Type B pancreatic cell (in vitro differentiated cells): ENCODE results near the gene OBSCN. TPM values are rescaled to one million over a fixed set of nuclear protein-coding genes. Genes with fewer than 3 reads are reported as not detected.

Source experiments
- DNase-seq: peaks from one replicate; pipeline ENCODE4 v3.0.0; 2021; ENCODE audit warnings: mixed read lengths; ENCODE audit not compliant: unreplicated experiment; ENCODE audit errors: extremely low spot score
- H3K27ac Mint-ChIP-seq: 2 replicates; pipeline ENCODE4 v1.8.0; 2021; ENCODE audit warnings: mild to moderate bottlenecking, mixed read lengths
- H3K27me3 Mint-ChIP-seq: 2 replicates; pipeline ENCODE4 v1.8.0; 2021; ENCODE audit warnings: mixed read lengths
- H3K36me3 Mint-ChIP-seq: 2 replicates; pipeline ENCODE4 v1.8.0; 2021; ENCODE audit warnings: mixed read lengths
- H3K4me1 Mint-ChIP-seq: one replicate; pipeline ENCODE4 v1.8.0; 2021; ENCODE audit warnings: mixed read lengths; ENCODE audit not compliant: unreplicated experiment
- H3K4me3 Mint-ChIP-seq: 2 replicates; pipeline ENCODE4 v1.8.0; 2021; ENCODE audit warnings: mild to moderate bottlenecking, mixed read lengths
- H3K9me3 Mint-ChIP-seq: 2 replicates; pipeline ENCODE4 v1.8.0; 2021; ENCODE audit warnings: mixed read lengths
- total RNA-seq: library from RNA; stranded (reverse); gene quantifications from 2 replicates; pipeline ENCODE4 v1.2.1, GENCODE V29; 2021; ENCODE audit warnings: low replicate concordance
- TF ChIP-seq, protein P1 (sequence below): fragments of 200-600 bp; sonication (generic); conservative IDR thresholded peaks from 2 replicates; pipeline ENCODE4 v1.5.0; 2021; ENCODE audit warnings: antibody characterized with exemption, mild to moderate bottlenecking

Gene OBSCN
- total RNA-seq, 1 donor from 2014 or later: 48.9 TPM

DNA sequence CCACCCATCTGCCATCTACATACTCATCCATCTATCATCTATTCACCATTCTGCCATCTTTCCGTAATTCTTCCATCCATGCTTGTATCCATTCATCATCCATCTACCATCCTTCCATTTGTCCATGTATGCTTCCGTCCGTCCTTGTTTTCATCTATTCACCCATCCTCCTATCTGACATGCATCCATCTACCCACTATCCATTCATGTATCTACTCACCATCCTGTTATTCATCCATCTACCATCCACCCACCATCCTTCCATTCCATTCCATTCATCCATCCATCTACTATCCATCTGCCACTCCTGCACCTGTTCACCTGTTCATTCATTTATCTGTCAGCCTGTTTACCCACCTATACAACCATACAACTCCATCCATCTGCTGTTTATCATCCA, 112.5 kb downstream of the OBSCN start:
- Mint-ChIP-seq H3K9me3 (no peaks in the 10 kb centered on the region), H3K27me3 (no peaks in the 10 kb centered on the region), H3K4me3 (no peak overlapping the region), H3K36me3 (peaks cover 15% of the 10 kb centered on the region), H3K4me1 (no peaks in the 10 kb centered on the region), H3K27ac (no peak overlapping the region)
- TF ChIP-seq, protein P1, sequence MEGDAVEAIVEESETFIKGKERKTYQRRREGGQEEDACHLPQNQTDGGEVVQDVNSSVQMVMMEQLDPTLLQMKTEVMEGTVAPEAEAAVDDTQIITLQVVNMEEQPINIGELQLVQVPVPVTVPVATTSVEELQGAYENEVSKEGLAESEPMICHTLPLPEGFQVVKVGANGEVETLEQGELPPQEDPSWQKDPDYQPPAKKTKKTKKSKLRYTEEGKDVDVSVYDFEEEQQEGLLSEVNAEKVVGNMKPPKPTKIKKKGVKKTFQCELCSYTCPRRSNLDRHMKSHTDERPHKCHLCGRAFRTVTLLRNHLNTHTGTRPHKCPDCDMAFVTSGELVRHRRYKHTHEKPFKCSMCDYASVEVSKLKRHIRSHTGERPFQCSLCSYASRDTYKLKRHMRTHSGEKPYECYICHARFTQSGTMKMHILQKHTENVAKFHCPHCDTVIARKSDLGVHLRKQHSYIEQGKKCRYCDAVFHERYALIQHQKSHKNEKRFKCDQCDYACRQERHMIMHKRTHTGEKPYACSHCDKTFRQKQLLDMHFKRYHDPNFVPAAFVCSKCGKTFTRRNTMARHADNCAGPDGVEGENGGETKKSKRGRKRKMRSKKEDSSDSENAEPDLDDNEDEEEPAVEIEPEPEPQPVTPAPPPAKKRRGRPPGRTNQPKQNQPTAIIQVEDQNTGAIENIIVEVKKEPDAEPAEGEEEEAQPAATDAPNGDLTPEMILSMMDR: no peak
- DNase-seq: no peak

DNA sequence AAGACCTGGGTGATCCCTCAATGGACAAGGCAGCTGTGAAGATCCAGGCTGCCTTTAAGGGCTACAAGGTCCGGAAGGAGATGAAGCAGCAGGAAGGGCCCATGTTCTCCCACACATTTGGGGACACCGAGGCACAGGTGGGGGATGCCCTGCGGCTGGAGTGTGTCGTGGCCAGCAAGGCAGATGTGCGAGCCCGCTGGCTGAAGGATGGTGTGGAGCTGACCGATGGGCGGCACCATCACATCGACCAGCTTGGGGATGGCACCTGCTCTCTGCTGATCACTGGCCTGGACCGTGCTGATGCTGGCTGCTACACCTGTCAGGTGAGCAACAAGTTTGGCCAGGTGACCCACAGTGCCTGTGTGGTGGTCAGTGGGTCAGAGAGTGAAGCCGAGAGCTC, 113.6 kb downstream of the OBSCN start:
- H3K4me1 Mint-ChIP-seq: no peaks in the 10 kb centered on the region
- H3K9me3 Mint-ChIP-seq: no peaks in the 10 kb centered on the region
- DNase-seq: no peak
- H3K27me3 Mint-ChIP-seq: no peaks in the 10 kb centered on the region
- H3K4me3 Mint-ChIP-seq: no peak overlapping the region
- TF ChIP-seq, protein P1: no peak
- H3K27ac Mint-ChIP-seq: no peak overlapping the region
- H3K36me3 Mint-ChIP-seq: peaks cover 21% of the 10 kb centered on the region

DNA sequence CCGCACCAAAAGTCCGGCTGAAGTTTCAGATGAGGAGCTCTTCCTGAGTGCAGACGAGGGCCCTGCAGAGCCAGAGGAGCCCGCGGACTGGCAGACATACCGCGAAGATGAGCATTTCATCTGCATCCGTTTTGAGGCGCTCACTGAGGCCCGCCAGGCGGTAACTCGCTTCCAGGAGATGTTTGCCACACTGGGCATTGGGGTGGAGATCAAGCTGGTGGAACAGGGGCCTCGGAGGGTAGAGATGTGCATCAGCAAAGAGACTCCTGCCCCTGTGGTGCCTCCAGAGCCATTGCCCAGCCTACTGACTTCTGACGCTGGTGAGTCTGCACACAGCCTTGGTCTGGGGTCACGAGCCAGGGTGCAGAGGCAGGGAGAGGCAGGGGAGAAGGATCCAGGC, 114.1 kb downstream of the OBSCN start:
- H3K27me3 Mint-ChIP-seq: no peaks in the 10 kb centered on the region
- peak; percentile 65 for DNase-seq
- H3K9me3 Mint-ChIP-seq: no peaks in the 10 kb centered on the region
- peaks cover 21% of the 10 kb centered on the region for H3K36me3 Mint-ChIP-seq
- no peak overlapping the region for H3K4me3 Mint-ChIP-seq
- TF ChIP-seq, protein P1: no peak
- H3K4me1 Mint-ChIP-seq: no peaks in the 10 kb centered on the region
- H3K27ac Mint-ChIP-seq: no peak overlapping the region

DNA sequence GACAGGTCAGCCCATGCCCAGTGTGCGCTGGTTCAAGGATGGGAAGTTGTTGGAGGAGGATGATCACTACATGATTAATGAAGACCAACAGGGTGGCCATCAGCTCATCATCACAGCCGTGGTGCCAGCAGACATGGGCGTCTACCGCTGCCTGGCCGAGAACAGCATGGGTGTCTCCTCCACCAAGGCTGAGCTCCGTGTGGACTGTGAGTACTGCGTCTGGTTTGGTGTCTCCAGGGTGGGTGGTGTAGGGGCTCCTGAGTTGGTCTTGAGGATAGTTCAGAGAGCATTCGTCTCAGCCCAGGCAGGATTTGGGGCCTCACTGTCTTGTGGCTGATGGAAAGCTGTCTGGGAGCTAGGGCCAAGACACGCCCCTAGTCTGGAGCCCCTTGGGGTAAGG, 115.6 kb downstream of the OBSCN start:
- TF ChIP-seq, protein P1: no peak
- DNase-seq: peak; percentile 59
- no peaks in the 10 kb centered on the region for H3K9me3 Mint-ChIP-seq
- H3K27ac Mint-ChIP-seq: no peak overlapping the region
- H3K27me3 Mint-ChIP-seq: no peaks in the 10 kb centered on the region
- no peaks in the 10 kb centered on the region for H3K4me1 Mint-ChIP-seq
- H3K4me3 Mint-ChIP-seq: no peak overlapping the region
- H3K36me3 Mint-ChIP-seq: peaks cover 27% of the 10 kb centered on the region

DNA sequence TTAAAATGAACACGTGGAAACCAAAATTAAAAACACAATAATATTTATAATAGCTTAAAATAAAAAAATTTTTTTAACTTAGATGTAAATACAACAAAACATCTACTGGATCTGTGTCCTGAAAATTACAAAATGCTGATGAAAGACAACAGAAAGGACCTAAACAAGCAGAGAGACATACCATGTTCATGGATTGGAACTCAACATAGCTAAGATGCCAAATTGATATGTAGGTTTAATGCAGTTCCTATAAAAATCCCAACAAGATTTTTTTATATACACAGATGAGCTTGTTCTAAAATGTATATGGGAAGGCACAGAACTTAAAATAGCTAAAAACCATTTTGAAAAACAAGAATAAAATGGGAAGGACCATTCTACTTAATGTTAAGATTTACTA, 117.4 kb downstream of the OBSCN start:
- Mint-ChIP-seq H3K27me3 (no peaks in the 10 kb centered on the region), H3K4me3 (no peak overlapping the region), H3K4me1 (no peaks in the 10 kb centered on the region), H3K36me3 (peaks cover 27% of the 10 kb centered on the region), H3K27ac (no peak overlapping the region), H3K9me3 (no peaks in the 10 kb centered on the region)
- no peak for DNase-seq
- TF ChIP-seq, protein P1: no peak

DNA sequence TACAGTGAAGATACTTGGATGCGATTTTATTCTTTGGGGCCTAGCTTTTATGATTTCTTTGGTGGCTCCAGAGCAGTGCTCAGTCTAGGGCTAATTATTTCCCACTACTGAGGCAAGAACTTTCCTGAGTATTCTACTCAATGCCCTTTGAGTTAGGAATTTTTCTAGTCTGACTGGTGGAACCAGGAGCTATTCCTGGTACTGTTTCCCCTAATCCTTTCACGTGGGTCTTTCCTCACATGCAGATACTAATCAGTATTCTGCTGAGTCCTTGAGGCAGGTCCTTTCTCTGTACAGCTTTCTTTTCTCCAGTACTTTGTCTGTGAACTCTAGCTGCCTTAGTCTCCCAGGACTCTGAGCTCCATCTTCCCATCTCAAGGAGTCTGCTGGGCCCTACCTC, 122.0 kb downstream of the OBSCN start:
- H3K9me3 Mint-ChIP-seq: no peaks in the 10 kb centered on the region
- no peaks in the 10 kb centered on the region for H3K27me3 Mint-ChIP-seq
- H3K4me3 Mint-ChIP-seq: no peak overlapping the region
- peaks cover 15% of the 10 kb centered on the region for H3K36me3 Mint-ChIP-seq
- DNase-seq: no peak
- TF ChIP-seq, protein P1: no peak
- no peak overlapping the region for H3K27ac Mint-ChIP-seq
- no peaks in the 10 kb centered on the region for H3K4me1 Mint-ChIP-seq
